ENCODE data around the gene POU3F2. TPM values are rescaled to one million over a fixed set of nuclear protein-coding genes. Genes with fewer than 3 reads are reported as not detected.

The POU3F2 gene
- total RNA-seq, 1 donor from 2014 or later = not detected

DNA sequence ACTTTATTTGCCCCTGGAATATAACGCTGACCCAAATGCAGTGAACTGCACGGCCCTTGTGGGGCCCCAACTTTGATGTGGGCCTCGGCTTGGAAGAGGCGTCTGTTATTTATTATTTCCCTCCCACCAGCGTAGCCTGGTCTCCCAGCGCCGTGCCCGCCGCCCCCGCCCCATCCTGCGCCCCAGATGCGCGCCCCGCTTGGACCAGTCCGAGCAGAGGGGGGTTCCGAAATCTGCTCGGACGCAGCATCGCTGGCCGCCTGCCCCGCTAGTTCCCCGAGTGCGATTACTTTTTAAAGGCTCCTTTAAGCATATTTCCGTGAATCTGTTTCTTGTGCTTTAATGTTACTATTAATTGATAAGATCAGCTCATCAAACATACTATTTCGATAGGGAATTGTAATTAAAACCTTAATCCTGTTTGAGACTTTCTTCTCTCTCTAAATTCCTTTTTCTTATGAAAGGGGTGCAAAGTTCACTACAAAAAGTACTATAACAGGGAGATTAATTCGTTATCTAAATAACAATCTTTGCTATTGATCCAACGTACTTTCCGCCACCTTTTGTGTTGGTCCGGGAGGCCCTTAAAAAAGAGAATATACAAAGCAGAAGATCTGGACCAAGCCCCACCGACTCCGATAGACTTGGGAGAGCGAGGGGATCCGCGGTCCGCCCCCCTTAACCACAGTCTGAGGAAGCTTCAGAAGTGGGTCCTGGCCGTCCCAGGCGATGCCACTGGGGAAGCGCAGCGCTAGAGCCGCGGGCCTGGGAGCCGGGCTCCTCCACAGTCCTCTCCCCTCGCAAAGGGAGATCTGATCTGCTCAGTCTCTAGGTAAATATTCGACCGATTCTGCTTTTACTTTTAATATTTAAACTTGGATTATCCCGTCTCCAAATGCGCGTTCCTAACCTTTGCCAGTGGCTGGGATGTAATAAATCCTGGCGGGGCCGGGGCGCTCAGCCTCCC, 10.2 kb downstream of the POU3F2 start:
- no peak for DNase-seq

DNA sequence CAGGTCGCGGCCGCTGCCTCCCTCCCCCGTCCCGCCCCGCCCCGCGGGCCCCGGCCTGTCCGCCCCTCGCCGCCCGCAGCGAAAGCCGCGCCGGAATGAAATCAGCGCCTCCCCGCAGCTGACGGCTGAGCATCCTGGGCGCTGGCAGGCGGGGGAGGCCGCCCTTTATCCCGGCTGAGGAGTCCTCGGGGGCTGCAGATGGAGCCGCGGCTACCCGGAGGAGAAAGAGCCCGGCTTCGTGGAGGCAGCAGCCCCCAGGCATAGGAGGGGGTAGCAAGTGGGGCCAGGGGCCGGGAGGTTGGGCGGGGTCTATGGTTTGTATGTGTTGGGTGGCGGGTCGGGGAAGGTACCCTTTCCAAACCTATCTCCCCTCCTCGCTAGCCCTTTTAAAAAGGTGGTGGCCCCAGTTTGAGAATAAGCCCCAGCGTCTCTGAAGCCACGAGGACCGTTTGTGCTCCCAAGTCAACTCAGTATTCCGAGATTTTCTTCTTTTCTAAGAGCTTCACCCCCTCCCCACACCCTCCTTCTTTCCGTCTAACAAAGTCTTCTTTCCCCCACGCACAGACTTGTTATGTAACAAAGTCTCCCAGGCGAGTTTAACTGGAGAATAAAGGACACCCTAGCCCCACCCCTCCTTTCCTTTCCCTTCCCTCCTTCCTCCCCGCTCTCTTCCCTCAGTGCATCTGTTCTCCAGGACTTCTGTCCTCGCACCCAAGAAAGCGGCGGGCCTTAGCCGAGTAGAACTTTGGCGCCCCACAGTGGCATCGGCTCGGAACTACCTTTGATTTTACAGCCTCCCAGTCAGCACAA, 11.0 kb downstream of the POU3F2 start:
- DNase-seq = peak; percentile 85

DNA sequence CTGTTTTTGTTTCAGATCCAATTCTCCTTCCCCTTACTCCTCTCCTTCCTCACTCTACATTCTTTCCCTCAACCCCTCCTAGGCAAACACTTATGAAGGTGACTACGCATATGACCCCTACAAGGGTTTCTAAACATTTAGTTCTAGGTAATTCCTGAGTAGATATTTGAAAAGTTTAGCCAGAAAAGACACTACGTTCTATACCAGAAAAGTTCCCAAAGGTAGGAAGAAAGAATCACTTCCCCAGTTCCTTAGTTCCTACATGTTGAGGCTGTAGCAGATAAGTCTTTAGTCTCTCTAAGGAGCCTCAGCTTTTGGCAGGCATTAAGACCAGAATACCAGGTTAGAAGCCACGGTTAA, 11.6 kb downstream of the POU3F2 start:
- no peak for DNase-seq

DNA sequence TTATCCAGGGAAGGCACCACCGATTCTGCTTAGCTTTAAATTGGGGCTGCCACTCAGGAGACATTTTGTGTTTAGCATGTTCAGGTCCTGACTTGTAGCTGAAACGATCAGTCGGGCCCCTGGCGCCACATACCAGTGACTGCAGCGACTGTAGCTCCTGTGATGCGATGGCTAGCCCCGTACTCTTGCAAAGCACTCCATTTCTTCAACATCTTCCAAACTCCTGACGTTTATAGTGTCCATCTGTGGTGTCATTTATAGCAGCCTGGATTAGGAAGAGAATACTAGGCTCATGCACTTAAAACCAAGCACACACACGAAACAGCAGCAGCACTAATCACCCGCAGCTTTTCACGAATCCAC, 13.0 kb downstream of the POU3F2 start:
- DNase-seq = no peak

DNA sequence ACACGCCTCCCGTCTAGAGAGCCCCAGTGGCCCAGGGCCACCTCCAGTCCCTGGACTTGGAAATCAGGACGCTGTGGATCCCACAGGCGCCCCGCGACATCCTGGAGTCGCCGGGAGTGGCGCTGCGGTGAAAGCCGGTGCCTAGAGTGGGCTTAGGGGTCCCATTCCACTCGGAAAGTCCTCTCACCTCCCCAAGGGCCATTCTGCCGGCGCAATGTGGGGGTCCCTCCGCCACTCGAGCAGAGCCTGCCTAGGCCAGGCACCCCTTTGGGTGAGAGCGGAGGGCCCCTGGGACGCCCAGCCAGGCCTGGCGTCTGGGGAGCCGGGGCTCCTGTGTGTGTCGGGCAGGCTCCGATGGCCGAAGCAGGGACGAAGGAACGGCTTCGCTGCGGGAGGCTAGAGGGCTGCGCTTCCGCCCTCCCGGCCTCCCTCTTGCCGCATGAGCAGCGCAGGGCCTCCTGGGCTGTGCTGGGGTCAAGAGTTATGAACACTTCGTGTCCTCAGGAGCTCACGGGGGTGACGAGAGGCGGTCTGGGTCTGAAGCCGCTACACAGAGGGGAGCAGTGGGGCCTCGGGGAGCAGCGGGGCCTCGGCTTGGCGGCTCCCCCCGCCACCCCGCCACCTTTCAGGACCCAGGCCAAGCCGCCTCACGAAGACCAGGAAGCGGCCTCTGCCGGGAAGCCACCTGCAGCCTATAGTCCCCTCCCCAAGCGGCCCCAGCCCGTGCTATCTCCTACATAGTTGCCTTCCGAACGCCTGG, 13.6 kb downstream of the POU3F2 start:
- DNase-seq = no peak

DNA sequence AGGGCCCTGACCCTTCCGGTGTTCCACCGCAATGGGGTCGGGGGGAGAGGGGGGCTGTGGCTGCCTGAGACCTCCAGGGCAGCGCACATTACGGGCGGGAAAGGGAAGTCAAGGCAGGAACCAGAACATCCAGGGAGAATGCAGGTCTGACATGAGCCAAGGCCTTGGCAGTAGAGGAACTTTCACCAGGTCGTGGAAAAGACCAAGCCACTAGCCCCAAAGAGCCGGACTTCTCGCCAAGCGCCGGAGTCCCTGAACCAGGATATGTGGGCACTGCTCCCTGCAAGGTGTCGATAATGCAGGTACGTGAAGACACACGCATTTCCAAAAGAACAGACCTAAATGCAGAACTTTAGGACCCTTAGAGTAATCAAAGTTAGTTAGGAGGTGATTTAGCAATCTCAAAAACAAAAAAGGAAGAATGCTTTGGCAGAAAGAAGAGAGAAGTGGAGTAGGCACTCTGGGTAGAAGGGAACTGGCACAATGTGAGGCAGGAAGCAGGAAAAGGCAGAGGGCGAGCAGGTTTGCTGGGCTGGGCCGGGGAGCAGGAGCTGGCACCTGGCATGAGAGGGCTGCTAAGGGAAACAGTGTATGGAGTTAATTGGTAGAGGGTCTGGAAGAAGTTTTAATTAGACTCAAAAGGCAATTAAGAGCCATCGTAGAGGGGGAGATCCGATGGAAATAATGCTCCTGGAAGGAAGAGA, 14.3 kb downstream of the POU3F2 start:
- no peak for DNase-seq

DNA sequence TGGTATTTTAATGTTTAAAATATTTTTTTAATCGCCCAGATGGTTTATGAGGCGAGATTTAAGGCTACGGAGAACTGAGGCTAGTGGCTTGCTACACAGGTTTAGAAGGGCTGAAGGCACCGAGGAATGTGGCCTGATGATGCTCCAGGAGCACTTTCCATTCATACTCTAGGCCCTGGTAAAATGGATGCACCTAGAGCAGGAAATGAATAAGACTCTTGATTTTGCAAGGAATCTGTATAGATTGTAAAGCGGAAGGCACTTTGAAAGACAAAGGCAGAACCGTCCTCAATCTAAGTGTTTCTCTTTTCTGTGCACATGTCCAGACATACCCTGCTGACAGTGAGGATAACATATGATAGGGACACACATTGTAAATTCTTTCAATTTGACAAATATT, 30.1 kb downstream of the POU3F2 start:
- no peak for DNase-seq

DNA sequence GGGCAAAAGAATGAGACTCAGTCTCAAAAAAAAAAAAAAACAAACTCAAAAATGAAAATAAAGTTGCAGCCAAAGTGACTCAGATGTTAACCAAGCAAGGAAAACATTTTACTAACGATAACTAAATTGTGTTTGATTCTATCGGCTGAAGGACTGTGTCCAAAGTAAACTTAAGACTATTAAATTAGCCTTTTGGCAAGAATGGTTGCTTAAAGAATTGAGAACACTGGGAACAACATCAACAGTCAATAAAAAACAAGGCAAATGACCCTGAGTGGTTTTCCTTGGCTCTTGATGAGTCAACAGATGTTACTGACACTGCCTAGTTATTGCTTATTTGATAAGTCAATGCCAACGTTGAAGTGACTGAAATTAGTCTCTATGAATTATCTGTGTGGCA, 36.7 kb downstream of the POU3F2 start:
- DNase-seq = peak; percentile 12

DNA sequence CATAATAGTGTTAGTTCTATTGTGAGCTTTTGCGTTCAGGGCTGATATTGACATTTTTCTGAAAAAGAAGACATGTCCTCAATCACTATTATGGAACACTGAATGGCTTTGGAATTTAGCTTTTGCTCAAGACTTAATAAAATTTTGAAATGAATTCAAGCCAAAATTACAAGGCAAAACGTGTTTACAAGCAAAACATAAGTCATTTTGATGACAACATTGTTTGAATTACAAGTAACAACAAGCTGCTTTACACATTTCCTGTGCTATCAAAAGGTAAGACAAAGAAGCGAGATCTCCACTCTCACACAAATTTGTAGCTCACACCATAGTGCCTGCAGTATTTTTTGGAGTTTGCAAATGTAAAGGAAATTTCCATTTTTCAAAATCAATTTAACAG, 37.4 kb downstream of the POU3F2 start:
- no peak for DNase-seq

DNA sequence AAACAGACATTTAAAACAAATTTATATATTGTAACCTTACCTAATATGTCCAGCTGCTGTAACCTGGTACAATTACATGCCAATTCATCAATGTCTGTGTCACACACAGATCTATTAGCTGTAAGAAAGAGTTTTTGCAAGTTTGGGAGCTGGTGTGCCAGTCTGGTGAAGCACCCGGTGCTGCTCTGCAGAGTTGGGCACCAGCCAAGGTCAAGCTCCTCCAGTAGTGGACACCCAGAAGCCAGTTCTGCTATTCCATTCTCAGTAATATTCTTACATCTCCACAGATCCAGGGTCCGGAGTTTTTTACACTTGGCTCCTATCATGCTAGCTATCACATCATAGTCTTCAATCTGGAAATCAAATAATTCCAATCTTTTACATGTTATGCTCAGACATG, 41.0 kb downstream of the POU3F2 start:
- no peak for DNase-seq

DNA sequence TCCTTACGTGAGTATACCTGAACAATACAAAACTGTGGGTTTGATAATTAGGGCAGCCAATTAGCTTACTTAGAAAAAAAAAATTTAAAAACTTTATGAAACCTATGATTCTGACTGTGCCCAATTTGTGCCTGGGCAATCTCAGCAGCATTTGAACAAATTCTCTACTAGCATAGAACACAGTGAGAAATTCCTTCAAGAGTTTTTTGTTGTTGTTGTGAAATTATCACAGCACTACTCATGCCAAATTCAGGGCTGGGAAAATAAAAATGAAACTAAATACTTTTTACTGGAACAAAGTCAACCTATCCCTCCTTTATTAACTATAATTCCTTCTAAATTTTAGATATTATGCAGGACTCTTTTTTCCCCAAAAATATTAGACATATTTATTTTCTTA, 42.9 kb downstream of the POU3F2 start:
- no peak for DNase-seq

DNA sequence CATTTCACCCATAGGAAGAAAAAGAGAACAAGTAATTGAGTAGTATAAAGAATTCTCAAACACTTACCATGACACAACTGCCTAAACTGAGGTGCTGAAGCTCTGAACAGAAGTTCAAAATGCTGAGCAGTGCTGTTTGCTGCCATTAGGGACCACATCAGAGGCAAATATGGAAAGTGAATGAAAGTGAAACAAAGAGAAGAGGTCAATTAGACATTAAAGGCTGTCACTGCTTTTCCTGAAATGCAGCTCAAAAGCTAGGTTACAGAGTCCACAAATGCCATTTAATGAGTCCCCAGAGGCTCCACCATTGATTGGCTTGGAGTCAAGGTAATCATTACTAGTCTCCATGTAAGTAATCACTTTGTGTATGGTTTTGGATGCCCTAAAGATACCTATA, 46.1 kb downstream of the POU3F2 start:
- DNase-seq = no peak

DNA sequence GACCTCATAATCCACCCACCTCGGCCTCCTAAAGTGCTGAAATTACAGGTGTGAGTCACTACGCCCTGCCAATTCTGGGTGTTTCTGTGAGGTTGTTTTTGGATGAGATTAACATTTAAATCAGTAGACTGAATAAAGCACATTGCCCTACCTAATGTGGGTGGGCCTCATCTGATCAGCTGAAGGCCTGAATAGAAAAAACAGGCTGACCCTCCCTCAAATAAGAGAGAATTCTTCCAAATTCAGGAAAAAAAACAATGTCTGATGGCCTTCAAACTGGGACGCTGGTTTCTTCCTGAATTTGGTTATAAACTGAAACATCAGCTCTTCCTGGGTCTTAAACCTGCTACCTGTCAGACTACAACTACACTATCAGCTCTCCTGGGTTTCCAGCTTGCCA, 51.0 kb downstream of the POU3F2 start:
- DNase-seq = no peak

DNA sequence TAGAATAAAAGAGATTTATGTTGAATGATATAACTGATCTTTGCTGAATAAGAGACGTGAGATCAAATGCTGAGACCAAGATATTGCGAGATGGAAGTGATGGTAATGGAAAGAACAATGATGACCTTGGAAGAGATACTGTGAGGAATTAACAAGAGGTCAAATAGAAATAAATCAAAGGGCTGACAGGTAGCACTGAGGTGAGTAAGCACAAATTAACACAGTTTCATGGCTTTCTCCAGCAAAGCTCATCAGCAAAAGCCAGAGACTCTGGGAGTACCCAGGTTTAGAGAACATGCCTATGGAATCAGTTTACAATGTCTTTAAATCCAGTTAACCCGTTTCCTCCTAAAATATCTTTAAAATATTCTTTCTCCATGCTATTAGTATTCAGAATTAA, 53.3 kb downstream of the POU3F2 start:
- DNase-seq = no peak

Other genes starting within 250 kb of the POU3F2 start
- 15.5 and 18.6 TPM in 2 replicates for gene FBXL4, start 113.4 kb downstream of the POU3F2 start, total RNA-seq

Measured in dermis blood vessel endothelial cell (primary cell).